Suprapubic skin (tissue), 3 donors: ENCODE measurements around the gene HDAC5.

Experiments
- EP300 ChIP-seq: sonication (generic); formaldehyde crosslinking; IDR thresholded peaks from one replicate; pipeline ENCODE4 v1.6.1; 2017; ENCODE audit warnings: antibody characterized with exemption
- POLR2A ChIP-seq, 2 donors: fragments of 450-650 bp; IDR thresholded peaks; one replicate each; pipeline ENCODE4 v1.6.1; 2017; ENCODE audit warnings: antibody characterized with exemption in 2 of 2, mild to moderate bottlenecking in 2 of 2, moderate library complexity in 2 of 2
- TF ChIP-seq, protein P1 (sequence below), 2 donors: fragments of 200-600 bp in 1 of 2; fragments of 450-650 bp in 1 of 2; sonication (generic) in 1 of 2; IDR thresholded peaks; one replicate each; pipeline ENCODE4 v1.5.1; 2016 to 2019; ENCODE audit warnings: antibody characterized with exemption in 2 of 2, mild to moderate bottlenecking in 1 of 2, moderate library complexity in 1 of 2

DNA sequence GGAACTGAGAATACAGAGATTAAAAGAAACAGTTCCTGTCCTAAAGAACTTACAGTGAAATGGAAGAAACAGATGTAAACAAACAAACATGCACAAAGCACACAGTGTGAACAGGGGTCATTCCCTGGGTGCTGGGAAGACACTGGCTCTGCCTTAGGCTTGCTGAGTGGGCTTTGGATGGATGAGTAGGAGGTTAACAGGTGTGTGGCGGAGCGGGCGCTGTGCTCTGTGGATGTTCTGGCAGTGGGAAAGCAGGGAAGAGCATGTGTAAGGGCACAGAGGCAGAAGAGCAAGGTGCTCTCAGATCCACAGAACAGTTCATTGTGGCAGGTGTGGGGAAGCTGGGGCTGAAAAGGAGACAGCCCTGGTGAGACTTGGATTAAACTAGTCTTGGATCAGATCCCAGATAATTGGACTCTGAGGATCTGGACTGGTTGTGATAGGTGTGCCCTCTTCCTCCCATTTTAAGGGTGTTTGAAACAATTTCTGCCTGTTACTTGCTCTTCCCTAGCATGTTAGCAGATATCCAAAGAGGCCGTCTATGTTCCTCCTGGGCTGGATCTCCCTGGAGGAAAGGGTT is 26.4 kb upstream of the HDAC5 start:
- TF ChIP-seq, protein P1, sequence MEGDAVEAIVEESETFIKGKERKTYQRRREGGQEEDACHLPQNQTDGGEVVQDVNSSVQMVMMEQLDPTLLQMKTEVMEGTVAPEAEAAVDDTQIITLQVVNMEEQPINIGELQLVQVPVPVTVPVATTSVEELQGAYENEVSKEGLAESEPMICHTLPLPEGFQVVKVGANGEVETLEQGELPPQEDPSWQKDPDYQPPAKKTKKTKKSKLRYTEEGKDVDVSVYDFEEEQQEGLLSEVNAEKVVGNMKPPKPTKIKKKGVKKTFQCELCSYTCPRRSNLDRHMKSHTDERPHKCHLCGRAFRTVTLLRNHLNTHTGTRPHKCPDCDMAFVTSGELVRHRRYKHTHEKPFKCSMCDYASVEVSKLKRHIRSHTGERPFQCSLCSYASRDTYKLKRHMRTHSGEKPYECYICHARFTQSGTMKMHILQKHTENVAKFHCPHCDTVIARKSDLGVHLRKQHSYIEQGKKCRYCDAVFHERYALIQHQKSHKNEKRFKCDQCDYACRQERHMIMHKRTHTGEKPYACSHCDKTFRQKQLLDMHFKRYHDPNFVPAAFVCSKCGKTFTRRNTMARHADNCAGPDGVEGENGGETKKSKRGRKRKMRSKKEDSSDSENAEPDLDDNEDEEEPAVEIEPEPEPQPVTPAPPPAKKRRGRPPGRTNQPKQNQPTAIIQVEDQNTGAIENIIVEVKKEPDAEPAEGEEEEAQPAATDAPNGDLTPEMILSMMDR (IDR thresholded peaks at IDR 0.05), result no peak
- TF ChIP-seq POLR2A (IDR thresholded peaks at IDR 0.05) (no peak), EP300 (no peak)
